GM19395 (cell line): Measurements from ENCODE around the gene BHLHA15.

Experiments used
- ATAC-seq: cut with Tn5 transposase; IDR thresholded peaks from one replicate; pipeline ENCODE4 v1.9.1; 2021; ENCODE audit warnings: mild to moderate bottlenecking, moderate library complexity; ENCODE audit not compliant: unreplicated experiment

Gene BHLHA15

GRCh38 chr7:98186452-98187137, 24.6 kb upstream of the BHLHA15 start:
- no peak for ATAC-seq

GRCh38 chr7:98187138-98187502, 24.1 kb upstream of the BHLHA15 start:
- ATAC-seq = no peak

GRCh38 chr7:98189559-98189958, 21.7 kb upstream of the BHLHA15 start:
- no peak for ATAC-seq

- ATAC-seq = no peak
Measured at GRCh38 chr7:98191668-98192431, 19.4 kb upstream of the BHLHA15 start.

- ATAC-seq = no peak
Measured at GRCh38 chr7:98192781-98193457, 18.3 kb upstream of the BHLHA15 start.

- ATAC-seq = no peak
Measured at GRCh38 chr7:98193474-98194180, 17.6 kb upstream of the BHLHA15 start.

GRCh38 chr7:98194186-98194585, 17.1 kb upstream of the BHLHA15 start:
- ATAC-seq = no peak

DNA sequence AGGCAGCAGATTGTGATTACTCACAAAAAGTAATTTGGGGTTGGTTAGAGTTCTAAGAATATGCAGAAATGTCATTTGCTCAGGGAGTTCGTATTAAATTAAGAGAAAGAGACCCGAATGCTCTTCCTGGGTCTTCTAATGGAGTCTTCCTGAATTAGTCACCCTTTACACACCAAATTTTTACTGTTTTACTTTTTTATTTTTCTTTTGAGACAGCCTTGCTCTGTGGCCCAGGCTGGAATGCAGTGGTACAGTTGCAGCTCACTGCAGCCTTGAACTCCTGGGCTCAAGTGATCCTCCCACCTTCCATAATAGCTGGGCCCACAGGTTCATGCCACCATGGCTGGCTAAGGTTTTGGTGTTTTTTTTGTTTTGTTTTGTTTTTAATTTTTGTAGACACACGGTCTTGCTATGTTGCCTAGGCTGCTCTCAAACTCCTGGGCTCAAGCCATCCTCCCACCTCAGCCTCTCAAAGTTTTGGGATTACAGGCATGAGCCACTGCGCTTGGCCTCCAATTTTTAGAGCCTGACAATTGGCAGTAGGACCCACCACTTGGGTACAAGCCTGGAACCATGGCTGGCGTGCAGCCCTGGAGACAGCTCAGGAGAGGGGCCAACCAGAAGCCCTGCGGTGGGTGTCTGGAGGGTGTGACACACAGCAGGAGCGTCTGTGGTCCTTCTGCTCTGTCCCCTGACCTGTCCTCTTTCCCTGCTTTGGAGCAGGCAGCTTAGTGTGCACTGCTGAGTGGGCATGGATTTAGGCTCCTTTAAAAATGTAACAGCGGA, 16.4 kb upstream of the BHLHA15 start:
- no peak for ATAC-seq

- no peak for ATAC-seq
Measured at GRCh38 chr7:98196706-98197605, 14.3 kb upstream of the BHLHA15 start.

- no peak for ATAC-seq
Measured at GRCh38 chr7:98199131-98199530, 12.1 kb upstream of the BHLHA15 start.

DNA sequence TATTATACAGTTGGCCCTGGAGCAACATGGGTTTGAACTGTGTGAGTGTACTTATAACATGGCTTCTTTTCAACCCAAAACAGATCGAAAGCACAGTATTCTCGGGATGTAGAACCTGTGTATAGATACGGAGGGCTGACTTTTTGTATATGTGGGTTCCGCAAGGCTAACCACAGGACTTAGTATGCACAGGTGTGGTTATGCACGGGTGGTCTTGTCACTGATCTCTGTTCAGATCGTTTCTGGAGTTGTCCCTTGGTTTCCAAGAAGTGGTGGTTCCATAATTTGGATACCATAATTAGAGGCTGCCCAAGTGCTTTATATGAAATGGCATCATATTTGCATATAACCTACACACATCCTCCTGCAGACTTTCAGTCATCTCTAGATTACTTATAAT, 10.9 kb upstream of the BHLHA15 start:
- ATAC-seq = peak; percentile 57

DNA sequence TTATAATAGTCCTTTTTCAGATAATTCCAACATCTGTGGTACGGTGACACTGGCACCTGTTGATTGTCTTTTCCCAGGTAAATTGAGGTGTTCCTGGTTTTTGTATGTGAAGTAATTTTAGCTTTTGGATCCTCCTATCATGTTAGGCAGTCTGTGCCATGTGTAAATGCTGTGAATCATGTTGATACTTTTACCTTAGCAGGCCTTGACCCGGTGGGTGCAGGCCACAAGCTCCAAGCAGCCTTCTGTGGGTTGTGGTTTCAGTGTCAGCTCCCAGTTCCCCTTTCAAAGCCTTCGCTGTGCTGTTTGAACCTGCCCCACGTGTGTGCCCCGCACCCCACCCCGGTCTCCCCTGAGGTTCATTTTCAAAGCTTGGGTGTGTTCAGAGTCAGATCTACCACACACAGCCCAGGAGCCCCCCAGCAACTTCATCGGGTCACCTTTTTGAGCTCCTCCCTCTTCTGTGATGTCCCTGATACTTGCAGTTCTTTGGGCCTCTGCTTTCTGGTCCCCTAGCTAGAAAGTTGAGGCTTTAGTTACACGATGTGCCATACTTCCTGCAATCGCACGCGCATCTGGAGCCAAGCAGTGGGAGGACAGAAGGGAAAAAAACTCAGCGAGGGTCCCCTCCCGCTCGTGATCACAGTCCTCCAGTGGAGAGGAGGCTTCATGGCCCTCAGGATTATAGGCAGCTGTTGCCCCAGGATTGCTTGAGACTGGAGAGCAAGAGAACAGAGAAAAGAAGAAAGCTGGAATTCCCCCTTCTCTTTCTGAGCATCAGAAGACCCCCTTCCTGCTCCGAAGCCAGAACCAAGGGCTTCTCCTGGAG, 8.7 kb upstream of the BHLHA15 start:
- ATAC-seq = peak; percentile 88

DNA sequence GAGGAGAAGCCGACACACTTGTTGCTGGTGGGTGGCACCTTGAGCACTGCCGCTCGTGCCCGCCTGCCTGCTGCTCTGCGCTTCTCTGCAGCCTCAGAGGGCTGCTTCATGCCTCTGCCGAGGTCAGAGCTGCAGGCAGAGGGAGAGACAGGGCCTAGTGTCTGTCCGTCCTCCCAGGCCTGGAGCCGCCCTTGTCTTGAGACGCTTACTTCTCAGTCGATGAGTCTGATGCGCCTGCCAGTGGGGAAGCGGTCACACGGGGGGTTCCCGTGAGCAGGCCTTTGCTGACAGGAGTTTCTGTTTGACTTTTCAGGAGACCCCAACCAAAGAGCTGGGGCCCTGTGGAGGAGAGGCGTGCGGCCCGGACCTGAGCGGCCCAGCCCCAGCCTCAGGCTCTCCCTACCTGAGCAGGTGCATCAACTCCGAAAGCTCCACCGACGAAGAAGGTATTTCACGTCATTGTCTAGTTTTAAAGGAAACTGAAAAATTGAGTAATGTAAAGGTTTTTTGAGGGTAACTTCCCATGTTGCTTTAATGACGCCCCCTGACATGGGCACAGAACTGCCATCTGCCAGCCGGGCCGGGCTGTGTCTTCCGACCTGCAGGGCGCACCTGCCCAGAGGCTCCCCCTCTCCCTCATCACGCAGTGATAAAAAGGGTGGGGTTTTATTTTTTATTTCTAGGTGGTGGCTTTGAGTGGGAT, 7.8 kb upstream of the BHLHA15 start:
- peak; percentile 39 for ATAC-seq

DNA sequence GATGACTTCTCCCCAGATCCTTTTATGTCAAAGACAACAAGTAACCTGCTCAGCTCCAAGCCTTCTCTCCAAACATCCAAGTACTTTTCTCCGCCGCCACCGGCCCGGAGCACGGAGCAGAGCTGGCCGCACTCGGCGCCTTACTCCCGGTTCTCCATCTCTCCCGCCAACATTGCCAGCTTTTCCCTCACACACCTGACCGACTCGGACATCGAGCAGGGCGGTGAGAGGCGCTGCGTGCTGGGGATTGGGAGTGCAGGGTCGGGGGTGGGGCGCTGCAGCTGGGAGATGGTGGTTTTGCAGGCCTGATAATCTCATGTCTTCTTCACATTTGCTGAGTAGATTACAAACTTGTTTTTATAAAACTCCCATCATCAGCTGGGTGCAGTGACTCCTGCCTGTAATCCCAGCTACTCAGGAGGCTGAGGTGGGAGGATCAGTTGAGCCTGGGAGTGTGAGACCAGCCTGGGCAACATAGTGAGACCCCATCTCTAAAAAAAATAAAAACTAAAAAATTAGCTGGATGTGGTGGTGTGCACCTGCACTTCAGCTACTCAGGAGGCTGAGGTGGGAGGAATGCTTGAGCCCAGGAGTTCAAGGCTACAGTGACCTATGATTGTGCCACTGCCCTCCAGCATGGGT, 7.2 kb upstream of the BHLHA15 start:
- no peak for ATAC-seq

DNA sequence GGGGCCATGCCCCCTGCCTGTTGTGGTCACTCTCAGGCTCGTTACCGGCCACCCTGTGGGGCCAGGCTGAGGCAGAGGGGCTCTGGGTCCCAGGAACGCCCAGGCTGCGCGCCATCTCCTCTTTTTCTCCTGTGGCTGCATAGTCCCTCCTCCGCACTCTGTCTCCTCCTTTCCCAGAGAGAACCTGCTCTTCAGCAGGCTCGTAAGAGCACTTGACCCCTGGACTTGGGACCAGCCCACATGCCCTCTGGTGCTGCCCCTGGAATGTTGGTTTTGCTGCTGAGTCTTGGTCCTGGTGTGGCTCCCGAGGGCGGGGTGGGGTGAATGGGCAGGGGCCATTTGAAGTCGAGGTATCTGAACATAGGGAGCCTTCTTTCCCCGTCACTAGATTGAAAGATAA, 6.6 kb upstream of the BHLHA15 start:
- no peak for ATAC-seq

DNA sequence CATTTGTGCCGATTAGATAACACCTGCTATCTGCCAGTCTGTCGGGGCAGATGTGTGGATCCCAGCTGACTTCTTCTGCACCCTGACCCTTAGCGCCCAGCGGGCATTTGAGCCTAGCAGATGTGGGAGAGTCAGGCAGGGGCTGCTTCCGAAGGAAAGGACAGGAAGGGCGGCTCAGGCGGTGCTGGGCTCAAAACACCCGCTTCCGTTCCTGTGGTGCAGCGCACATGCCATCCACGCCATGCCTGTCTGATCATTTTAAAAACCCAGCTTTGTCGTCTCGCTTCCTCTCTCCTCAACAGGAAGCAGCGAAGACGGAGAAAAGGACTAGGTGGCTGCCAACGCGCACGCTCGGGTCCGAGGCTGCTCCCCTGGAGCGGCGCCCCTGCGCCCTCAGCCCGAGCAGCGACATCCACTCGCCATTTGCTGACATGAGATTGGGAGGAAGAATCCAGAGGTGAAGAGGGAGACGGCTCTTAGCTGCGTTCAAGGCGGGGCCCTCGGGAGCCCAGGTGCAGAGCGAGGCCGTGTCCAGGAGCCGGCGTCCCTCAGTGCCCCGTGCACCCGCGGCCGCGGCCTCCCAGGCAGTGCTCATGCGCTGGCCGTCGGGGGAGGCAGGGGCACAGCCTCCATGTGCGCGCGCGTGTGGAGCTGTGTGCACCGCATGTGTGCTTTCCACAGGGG, 5.9 kb upstream of the BHLHA15 start:
- no peak for ATAC-seq
